GM20431 (cell line): ENCODE data around the gene BCKDHB.
"Not testable (repeated sequence)": the region's sequence is repeated elsewhere in the genome, so short reads cannot be mapped to it uniquely, and the experiment has no call there.

Experiments used
- in situ Hi-C: fragments of 300-500 bp; cut with MseI, MboI; formaldehyde crosslinking; loops from one replicate; pipeline ENCODE4 v1.15.0; 2020; ENCODE audit warnings: low sequenced_read_pairs; ENCODE audit not compliant: unreplicated experiment

The BCKDHB gene

GRCh38 chr6:80197474-80197873 lies 91.0 kb downstream of the BCKDHB start:
- in situ Hi-C loops, result no loop called here

DNA sequence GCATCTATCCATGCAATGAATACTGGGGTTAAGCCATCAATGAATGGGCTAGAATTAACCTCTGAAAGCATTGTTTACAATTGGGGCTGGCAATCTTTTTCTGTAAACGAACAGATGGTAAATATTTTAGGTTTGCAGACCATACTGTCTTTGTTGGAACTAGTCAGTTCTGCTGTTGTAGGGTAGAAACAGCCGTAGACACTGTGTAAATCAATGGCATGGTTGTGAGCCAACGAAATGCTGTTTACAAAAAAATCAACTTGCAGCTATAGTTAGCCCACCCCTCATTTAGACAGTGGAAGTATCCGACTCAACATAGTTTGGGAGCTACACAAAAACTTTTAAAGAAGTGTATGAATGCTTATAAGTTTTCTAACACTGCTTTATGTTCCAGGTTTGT lies 91.5 kb downstream of the BCKDHB start:
- in situ Hi-C loops, result no loop called here

DNA sequence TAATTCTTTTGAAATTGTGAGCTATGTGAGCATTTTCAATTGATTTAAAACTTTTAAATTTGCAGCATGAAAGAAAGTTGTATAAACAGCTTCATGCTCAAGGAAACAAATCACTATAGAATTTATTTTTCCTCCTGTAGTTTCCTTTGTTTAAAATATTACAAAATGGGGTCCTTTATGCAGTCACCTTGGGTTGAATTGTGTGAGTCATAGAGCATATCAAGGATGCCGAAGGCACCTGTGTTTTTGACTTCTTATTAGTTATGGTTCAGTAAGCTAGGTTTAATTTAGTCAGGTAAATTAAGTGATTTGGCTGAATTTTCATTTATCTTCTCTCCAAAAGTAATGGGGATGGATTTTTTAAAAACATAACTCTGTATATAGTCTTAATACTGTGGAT lies 96.8 kb downstream of the BCKDHB start:
- in situ Hi-C loops, result no loop called here

GRCh38 chr6:80205404-80205803 lies 98.9 kb downstream of the BCKDHB start:
- in situ Hi-C loops, result no loop called here

- in situ Hi-C loops, result no loop called here
Observed at GRCh38 chr6:80206758-80207157, 100.3 kb downstream of the BCKDHB start.

DNA sequence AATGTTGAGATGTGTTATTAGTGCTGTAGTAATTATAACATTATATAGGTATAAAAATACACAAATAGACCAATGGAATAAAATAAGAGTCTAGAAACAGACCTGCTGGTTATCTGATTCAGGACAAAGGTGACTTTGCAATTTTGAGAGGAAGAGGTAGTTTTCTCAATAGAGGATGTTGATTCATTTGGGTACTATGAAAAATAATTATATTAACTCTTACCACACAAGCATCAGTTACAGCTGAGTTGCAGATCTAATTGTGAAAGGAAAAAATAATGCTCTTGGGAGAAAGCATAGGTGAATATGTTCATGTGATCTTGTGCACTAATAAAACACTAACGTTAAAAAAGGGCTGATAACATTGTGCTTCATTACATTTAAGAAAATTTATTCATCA lies 103.0 kb downstream of the BCKDHB start:
- in situ Hi-C loops, result no loop called here

DNA sequence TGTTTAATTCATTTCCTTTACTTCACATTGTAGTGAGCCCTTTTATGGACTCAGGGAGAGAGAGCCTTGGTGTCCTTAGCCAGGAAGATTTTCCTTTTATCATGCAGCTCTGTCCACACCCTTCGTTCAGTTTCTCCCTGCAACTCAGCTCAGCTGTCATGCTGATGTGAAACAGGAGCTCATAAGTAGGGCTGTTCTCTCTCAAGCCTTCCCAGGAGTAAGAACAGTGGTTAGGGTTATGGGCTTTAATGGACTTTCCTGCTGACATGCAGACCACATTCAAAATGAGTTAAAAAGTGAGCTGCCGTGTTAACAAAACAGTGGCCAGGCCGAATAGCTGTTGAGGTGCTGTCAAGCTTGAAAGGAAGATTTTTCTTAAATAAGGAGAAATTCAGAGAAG lies 104.1 kb downstream of the BCKDHB start:
- in situ Hi-C loops, result no loop called here

DNA sequence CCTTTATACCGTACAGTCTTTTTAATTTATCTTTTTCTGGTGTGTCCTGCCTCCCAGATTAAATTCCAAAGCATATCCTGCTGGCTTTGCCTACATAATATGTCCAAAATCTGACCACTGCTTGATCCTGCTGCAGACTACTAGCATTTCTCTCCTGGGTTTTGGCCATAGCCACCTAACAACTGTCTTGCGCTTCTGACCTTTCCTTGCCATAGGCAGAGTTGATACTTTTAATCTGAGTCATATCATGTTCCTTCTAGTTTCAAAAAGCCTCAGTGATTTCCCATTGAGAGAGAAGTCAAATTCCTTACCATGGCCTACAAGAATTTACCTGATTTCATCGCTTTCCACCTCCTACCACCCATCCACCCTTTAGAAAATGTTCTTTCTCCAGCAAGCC lies 104.8 kb downstream of the BCKDHB start:
- in situ Hi-C loops, result no loop called here

GRCh38 chr6:80211890-80212289 lies 105.4 kb downstream of the BCKDHB start:
- in situ Hi-C loops, result not testable (repeated sequence)

DNA sequence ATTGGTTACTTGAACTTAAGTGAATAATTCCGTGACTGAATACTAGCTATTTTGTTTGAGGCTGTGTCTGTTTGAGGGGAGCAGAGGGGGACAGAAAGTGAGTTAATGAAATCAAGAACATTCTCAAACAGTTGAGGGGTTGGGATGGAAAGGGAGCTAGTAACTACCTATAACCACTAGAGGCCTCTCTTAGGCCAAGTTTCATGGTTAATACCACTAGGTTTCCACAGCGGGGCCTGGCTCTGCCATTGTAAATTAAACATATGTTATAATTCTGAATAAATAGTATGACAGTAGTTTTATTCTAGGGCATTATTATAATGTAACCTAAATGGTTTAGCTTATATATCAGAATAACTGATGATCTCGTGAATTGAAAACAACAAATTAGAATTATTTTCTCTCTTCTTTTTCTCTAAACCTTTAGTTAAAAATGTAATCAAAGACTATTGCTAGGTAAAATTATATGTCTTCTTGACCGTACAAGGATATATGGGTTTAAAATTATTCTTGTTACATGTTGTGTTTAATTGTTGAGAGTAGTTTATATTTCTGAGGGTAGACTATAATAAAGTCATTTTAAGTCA lies 108.1 kb downstream of the BCKDHB start:
- in situ Hi-C loops, result no loop called here

DNA sequence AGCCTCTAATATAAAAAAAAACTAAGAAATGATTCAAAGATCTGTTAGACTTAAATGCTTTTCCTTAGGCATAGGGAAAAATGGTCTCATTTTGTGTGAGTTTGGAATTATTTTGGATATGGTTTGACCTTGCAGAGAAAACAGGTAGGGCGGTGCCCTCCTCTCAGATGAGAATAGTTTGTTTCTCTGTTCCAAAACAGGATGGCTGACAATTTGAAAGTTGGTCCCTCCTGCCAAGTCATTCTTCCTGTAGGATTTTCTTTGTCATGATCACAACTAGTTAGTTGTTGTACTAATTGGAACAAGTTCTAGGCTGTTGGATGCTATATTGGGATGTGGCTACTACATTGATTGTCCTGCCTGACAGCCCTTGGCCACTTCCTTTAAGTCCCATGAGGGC lies 108.6 kb downstream of the BCKDHB start:
- in situ Hi-C loops, result no loop called here

DNA sequence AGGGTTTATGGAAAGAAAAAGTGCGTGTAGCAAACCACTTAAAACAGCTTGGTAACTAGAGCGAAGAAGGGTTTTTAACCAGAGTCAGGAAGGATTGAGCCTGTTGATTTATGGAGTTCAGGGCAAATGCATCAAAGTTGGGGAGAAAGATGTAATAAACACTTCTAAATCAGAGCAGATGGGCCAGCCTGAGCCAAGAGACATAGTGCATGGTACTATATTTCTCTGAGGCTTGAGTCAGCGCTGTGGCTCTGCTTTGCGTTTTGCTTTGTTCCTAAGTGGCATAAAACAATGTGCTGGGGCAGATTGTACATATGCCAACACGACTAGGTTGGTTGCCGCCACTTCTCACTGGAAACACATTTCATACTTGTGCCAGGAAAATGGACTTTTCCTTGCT lies 111.3 kb downstream of the BCKDHB start:
- in situ Hi-C loops, result no loop called here

GRCh38 chr6:80223743-80224212 lies 117.3 kb downstream of the BCKDHB start:
- in situ Hi-C loops, result no loop called here

- in situ Hi-C loops, result no loop called here
Observed at GRCh38 chr6:80226151-80226550, 119.7 kb downstream of the BCKDHB start.

- in situ Hi-C loops, result no loop called here
Observed at GRCh38 chr6:80226699-80227098, 120.2 kb downstream of the BCKDHB start.

DNA sequence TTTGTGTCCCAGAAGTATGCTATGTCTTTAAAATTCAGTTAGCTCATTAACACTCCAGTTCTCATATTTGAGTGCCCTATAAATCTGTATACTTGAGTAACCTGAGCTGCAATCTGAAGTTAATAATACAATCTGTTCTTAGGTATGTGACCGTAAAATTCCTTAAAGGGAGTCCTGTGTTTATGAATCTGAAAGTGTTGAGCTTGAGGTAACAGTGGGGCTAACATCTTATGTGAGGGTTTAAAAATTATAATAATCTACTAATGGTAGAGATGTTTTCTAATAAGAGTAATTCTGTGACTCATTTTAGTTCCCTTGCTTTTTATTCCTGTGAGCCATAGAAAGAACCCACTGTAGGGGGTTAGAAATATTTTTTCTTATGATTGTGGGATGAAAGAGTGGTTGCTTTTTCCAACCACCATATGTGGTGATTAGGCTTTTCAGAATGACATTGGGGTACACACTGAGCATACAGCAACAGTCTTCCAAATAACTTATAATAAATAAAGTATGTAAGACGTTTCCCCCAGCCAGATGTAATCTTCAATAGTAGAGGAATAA lies 121.2 kb downstream of the BCKDHB start:
- in situ Hi-C loops, result no loop called here

GRCh38 chr6:80233262-80233661 lies 126.8 kb downstream of the BCKDHB start:
- in situ Hi-C loops, result no loop called here

- in situ Hi-C loops, result no loop called here
Observed at GRCh38 chr6:80233958-80234357, 127.5 kb downstream of the BCKDHB start.

DNA sequence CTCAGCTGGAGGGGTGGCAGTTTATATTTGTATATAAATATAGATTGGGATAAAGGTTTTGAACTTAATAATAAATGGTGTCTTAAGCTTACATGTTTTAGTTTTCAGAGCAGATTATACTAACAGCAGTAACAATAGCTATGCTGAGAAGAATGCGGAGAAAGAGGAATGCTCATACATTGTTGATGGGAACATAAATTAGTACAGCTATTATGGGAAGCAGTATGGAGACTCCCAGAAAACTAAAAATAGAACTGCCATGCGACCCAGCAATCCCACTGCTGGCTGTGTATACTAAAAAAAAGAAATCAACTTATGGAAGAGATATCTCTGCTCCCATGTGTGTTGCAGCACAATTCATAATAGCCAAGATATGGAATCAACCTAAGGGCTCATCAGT lies 127.9 kb downstream of the BCKDHB start:
- in situ Hi-C loops, result no loop called here

DNA sequence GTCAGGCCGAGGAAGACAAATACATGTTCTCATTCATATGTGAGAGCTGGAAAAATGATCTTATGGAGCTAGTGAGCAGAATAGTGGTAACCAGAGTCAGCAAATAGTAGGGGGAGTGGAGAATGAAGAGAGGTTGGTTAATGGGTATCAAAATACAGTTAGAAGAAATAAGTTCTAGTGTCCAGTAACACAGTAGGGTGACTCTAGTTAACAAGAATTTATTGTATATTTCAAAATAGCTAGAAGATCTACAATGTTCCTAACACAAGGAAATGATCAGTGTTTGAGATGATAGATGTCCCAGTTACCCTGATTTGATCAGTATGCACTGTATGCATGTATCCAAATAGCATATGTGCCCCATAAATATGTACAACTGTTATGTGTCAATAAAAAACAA lies 128.4 kb downstream of the BCKDHB start:
- in situ Hi-C loops, result no loop called here

- in situ Hi-C loops, result no loop called here
Observed at GRCh38 chr6:80235647-80236046, 129.2 kb downstream of the BCKDHB start.

DNA sequence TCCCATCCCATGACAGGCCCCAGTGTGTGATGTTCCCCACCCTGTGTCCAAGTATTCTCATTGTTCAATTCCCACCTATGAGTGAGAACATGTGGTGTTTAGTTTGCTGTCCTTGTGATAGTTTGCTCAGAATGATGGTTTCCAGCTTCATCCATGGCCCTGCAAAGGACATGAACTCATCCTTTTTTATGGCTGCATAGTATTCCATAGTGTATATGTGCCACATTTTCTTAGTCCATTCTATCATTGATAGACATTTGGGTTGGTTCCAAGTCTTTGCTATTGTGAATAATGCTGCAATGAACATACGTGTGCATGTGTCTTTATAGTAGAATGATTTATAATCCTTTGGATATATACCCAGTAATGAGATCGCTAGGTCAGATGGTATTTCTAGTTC lies 132.3 kb downstream of the BCKDHB start:
- in situ Hi-C loops, result not testable (repeated sequence)
